PC-3 (cell line): ENCODE results near the gene TK2.

Experiments used
- CTCF ChIP-seq: fragments of 300-600 bp; sonication (generic); conservative IDR thresholded peaks from 2 replicates; pipeline ENCODE4 v1.5.1; 2017; ENCODE audit warnings: antibody characterized with exemption, low read depth, mild to moderate bottlenecking, low read length
- EZH2 ChIP-seq: fragments of 300-600 bp; sonication (generic); IDR thresholded peaks from one replicate; pipeline ENCODE4 v1.6.1; 2017; ENCODE audit warnings: antibody characterized with exemption, mild to moderate bottlenecking, low read length; ENCODE audit not compliant: unreplicated experiment
- EZH2phosphoT487 ChIP-seq: fragments of 300-600 bp; sonication (generic); IDR thresholded peaks from 2 replicates; pipeline ENCODE4 v1.6.1; 2018; ENCODE audit warnings: mild to moderate bottlenecking, antibody characterized with exemption, low read length, borderline replicate concordance

GRCh38 chr16:66560107-66560506 lies 10.2 kb upstream of the TK2 start:
- TF ChIP-seq EZH2phosphoT487: no peak
- no peak for TF ChIP-seq CTCF
- no peak for TF ChIP-seq EZH2
